ENCODE results near the gene PHTF2. TPM values are rescaled to one million over a fixed set of nuclear protein-coding genes. Genes with fewer than 3 reads are reported as not detected.

Gene PHTF2
- total and polyA plus RNA-seq, 4 experiments from 2014 or later, result 19.6 to 34.1 (median 29.9) TPM

DNA sequence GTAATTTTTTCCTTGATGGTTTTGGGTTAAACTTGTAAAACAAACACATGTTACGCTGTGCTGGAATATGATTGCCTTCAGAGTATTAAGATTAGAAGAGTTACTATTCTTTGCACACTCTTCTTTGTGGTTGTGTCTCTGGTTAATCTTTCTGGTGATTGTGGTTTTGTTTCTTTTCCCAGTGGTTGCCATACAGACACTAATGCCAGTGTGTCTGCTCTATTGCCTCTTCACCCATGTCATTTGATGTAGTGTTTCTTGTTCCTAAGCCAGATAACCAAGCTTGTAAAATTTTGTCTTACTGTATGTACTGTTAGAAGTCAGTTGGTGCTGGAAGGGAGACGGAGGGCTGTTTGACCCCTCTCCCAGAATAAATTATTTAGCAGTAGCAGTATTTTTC lies 124.8 kb downstream of the PHTF2 start:
- peak overlapping the region in 1 of 8 donors; percentile 9 for H3K4me3 Mint-ChIP-seq
- Histone ChIP-seq H3K36me3 (ENCODE audit: insufficient read depth, low read length) (peaks cover 10% of the 10 kb centered on the region), H3K4me1 (ENCODE audit: insufficient read depth, low read length) (peaks cover 9% of the 10 kb centered on the region), H3K27ac (ENCODE audit: low read depth, low read length) (no peak overlapping the region), H3K9me3 (ENCODE audit: control insufficient read depth in 1 of 2, low read length in 2 of 2) (no peaks in the 10 kb centered on the region), H3K27me3 (ENCODE audit: insufficient read depth, low read length) (no peaks in the 10 kb centered on the region), H3K4me3 (ENCODE audit: low read length in 2 of 2) (no peak overlapping the region)
- H3K27me3 Mint-ChIP-seq, result no peaks in the 10 kb centered on the region
- intact Hi-C loops (cut with micrococcal nuclease), result no loop called here
- CTCF ChIA-PET (ENCODE audit: partially characterized antibody), result interaction anchor here (0.6 to 1.7 kb wide), 3 partner anchors 11 to 17 kb away, joined by 3 to 5 read pairs (median 4); no protein-coding TSS in a partner anchor
- DNase-seq, result no peak
- peaks cover 21 to 38% of the 10 kb centered on the region in 2 donors for H3K36me3 Mint-ChIP-seq
- peak overlapping the region in 1 of 7 donors; percentile 11 for H3K27ac Mint-ChIP-seq
- peaks cover 0 to 3% (median 0%) of the 10 kb centered on the region in 8 donors for H3K9me3 Mint-ChIP-seq
- peaks cover 10 to 13% (median 13%) of the 10 kb centered on the region in 4 donors for H3K4me1 Mint-ChIP-seq
- POLR2A ChIA-PET (ENCODE audit: partially characterized antibody), result interaction anchor here (1.4 kb wide), 1 partner anchor 125 kb away, joined by 6 read pairs; the partner anchor contains the start of genes PHTF2 and TMEM60

DNA sequence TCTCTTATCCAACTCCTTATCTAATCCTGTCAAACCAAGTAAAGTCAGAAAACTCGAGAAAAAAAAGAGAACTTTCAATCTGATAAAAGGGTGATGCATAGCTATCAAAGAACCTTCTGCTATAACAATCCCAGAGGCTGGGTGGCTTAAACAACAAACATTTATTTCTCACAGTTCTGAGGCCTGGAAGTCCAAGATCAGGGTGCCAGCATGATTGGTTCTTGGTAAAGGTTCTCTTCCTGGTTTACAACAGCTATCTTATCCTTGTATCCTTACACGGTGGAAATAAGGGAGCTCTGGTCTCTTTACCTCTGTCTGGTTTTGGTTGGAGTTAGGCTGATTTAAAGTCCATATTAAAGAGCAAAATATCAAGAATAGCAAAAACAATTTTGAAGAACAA lies 131.9 kb downstream of the PHTF2 start:
- no peaks in the 10 kb centered on the region for H3K9me3 ChIP-seq (ENCODE audit: control insufficient read depth in 1 of 2, low read length in 2 of 2)
- H3K27me3 ChIP-seq (ENCODE audit: insufficient read depth, low read length), result no peaks in the 10 kb centered on the region
- DNase-seq, result no peak
- intact Hi-C loops (cut with micrococcal nuclease), result loop anchor here (10.0 kb wide), 1 partner anchor 136 kb away; the partner anchor contains the start of genes PHTF2 and TMEM60
- Mint-ChIP-seq H3K27me3 (no peaks in the 10 kb centered on the region), H3K4me3 (no peak overlapping the region), H3K36me3 (peaks cover 20 to 24% of the 10 kb centered on the region in 2 donors), H3K27ac (peak overlapping the region in 5 of 7 donors; percentile 17 to 73 (median 51)), H3K9me3 (peaks cover 0 to 3% (median 0%) of the 10 kb centered on the region in 8 donors), H3K4me1 (peaks cover 14 to 24% (median 19%) of the 10 kb centered on the region in 4 donors)
- POLR2A ChIA-PET (ENCODE audit: partially characterized antibody), result no interaction called here
- H3K4me3 ChIP-seq (ENCODE audit: low read length in 2 of 2), result no peak overlapping the region
- no peak overlapping the region for H3K27ac ChIP-seq (ENCODE audit: low read depth, low read length)
- CTCF ChIA-PET (ENCODE audit: partially characterized antibody), result no interaction called here
- peaks cover 2% of the 10 kb centered on the region for H3K4me1 ChIP-seq (ENCODE audit: insufficient read depth, low read length)
- peaks cover 5% of the 10 kb centered on the region for H3K36me3 ChIP-seq (ENCODE audit: insufficient read depth, low read length)

DNA sequence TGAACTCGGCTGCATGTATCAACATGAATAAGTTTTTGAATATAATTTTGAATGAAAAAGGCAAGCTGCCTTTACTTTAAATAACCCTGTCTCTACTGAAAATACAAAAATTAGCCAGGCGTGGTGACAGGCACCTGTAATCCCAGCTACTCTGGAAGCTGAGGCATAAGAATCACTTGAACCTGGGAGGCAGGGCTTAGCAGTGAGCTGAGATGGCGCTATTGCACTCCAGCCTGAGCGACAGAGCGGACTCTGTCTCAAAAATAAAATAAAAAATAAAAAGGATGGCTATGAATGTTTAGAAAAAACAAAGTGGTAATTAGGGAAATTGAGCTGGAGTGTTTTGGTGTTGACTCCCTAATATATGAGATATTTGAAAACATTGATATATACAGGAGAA lies 133.3 kb downstream of the PHTF2 start:
- H3K36me3 ChIP-seq (ENCODE audit: insufficient read depth, low read length), result peaks cover 5% of the 10 kb centered on the region
- no peaks in the 10 kb centered on the region for H3K27me3 Mint-ChIP-seq
- no peaks in the 10 kb centered on the region for H3K27me3 ChIP-seq (ENCODE audit: insufficient read depth, low read length)
- POLR2A ChIA-PET (ENCODE audit: partially characterized antibody), result no interaction called here
- H3K4me1 Mint-ChIP-seq, result peaks cover 17 to 28% (median 22%) of the 10 kb centered on the region in 4 donors
- H3K36me3 Mint-ChIP-seq, result peaks cover 23 to 24% of the 10 kb centered on the region in 2 donors
- H3K27ac ChIP-seq (ENCODE audit: low read depth, low read length), result no peak overlapping the region
- H3K9me3 ChIP-seq (ENCODE audit: control insufficient read depth in 1 of 2, low read length in 2 of 2), result no peaks in the 10 kb centered on the region
- no peak overlapping the region for H3K4me3 ChIP-seq (ENCODE audit: low read length in 2 of 2)
- no peak for DNase-seq
- CTCF ChIA-PET (ENCODE audit: partially characterized antibody), result no interaction called here
- intact Hi-C loops (cut with micrococcal nuclease), result loop anchor here (10.0 kb wide), 1 partner anchor 137 kb away; the partner anchor contains the start of genes PHTF2 and TMEM60
- no peak overlapping the region for H3K4me3 Mint-ChIP-seq
- H3K9me3 Mint-ChIP-seq, result peaks cover 0 to 3% (median 0%) of the 10 kb centered on the region in 8 donors
- H3K4me1 ChIP-seq (ENCODE audit: insufficient read depth, low read length), result peaks cover 6% of the 10 kb centered on the region
- peak overlapping the region in 4 of 7 donors; percentile 38 to 81 (median 66) for H3K27ac Mint-ChIP-seq

DNA sequence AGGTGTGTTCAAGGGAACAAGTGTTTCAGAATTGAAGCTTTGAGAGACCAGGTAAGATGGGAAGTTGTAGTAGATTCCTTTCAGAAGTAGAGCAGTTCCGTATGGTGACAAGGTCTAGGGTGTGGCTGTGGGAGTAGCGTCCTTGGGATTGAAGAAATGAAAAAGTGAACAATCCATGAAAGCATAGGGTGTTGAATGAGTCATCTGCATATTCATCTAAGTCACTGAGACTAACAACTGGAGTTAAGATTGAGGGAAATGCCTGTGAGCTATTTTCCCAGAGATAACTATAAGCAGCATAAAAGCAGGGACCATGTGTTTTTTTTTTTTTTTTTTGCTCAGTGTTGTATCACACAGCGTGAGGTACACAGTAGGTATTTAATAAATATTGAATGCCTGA lies 134.8 kb downstream of the PHTF2 start:
- intact Hi-C loops (cut with micrococcal nuclease), result loop anchor here (10.0 kb wide), 1 partner anchor 139 kb away; the partner anchor contains the start of genes PHTF2 and TMEM60
- Histone ChIP-seq H3K27ac (ENCODE audit: low read depth, low read length) (no peak overlapping the region), H3K9me3 (ENCODE audit: control insufficient read depth in 1 of 2, low read length in 2 of 2) (no peaks in the 10 kb centered on the region), H3K4me3 (ENCODE audit: low read length in 2 of 2) (no peak overlapping the region), H3K4me1 (ENCODE audit: insufficient read depth, low read length) (peaks cover 6% of the 10 kb centered on the region), H3K36me3 (ENCODE audit: insufficient read depth, low read length) (no peaks in the 10 kb centered on the region), H3K27me3 (ENCODE audit: insufficient read depth, low read length) (no peaks in the 10 kb centered on the region)
- Mint-ChIP-seq H3K4me1 (peaks cover 13 to 26% (median 20%) of the 10 kb centered on the region in 4 donors), H3K4me3 (no peak overlapping the region), H3K27ac (peak overlapping the region in 4 of 7 donors; percentile 16 to 43 (median 38)), H3K9me3 (no peaks in the 10 kb centered on the region), H3K36me3 (peaks cover 18 to 19% of the 10 kb centered on the region in 2 donors), H3K27me3 (no peaks in the 10 kb centered on the region)
- POLR2A ChIA-PET (ENCODE audit: partially characterized antibody), result interaction anchor here (1.1 kb wide), 1 partner anchor 101 kb away, joined by 4 read pairs; no protein-coding TSS in a partner anchor
- no peak for DNase-seq
- CTCF ChIA-PET (ENCODE audit: partially characterized antibody), result interaction anchor here (0.9 to 4.9 kb wide), 6 partner anchors 11 to 282 kb away, joined by 3 to 26 read pairs (median 5); partner anchors contain the start of genes PHTF2 and TMEM60

DNA sequence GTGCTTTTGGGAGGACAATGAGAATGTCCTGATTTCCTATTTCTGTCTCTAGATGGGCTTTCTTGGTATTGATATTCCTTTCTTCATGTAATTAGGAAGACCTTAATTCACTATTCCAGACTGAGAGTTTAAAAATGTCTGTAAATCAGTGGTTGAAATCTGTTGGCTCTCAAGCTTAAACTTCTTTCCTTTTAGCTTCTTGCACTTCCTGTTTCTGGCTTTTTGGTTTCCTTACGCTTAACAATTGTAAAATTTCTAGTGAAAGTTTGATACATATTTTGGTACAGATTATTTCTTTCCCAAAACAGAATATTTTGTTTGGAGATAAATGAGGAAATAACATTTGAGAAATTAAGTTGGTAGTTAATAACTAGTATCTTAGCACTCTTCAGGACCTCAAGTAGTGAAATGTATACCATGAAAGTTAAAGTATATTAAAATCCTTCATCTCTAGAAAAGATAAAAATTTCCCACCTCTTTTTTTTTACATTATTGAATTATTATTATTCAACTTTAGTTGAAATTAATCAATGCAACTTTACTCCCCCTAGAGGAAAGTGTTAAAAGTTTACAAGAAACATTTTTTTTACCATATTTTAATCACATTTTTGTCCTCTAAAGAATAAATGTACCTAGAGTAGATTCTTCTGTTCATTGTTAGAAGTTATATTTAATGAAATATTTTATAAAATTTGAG lies 137.2 kb downstream of the PHTF2 start:
- intact Hi-C loops (cut with micrococcal nuclease), result loop anchor here (2.0 to 10.0 kb wide), 3 partner anchors 141 to 278 kb away; partner anchors contain the start of genes PHTF2 and TMEM60
- Histone ChIP-seq H3K27me3 (ENCODE audit: insufficient read depth, low read length) (no peaks in the 10 kb centered on the region), H3K4me1 (ENCODE audit: insufficient read depth, low read length) (peaks cover 6% of the 10 kb centered on the region), H3K36me3 (ENCODE audit: insufficient read depth, low read length) (no peaks in the 10 kb centered on the region), H3K9me3 (ENCODE audit: control insufficient read depth in 1 of 2, low read length in 2 of 2) (no peaks in the 10 kb centered on the region), H3K4me3 (ENCODE audit: low read length in 2 of 2) (no peak overlapping the region), H3K27ac (ENCODE audit: low read depth, low read length) (no peak overlapping the region)
- Mint-ChIP-seq H3K4me3 (peak overlapping the region in 1 of 8 donors; percentile 15), H3K9me3 (no peaks in the 10 kb centered on the region), H3K27me3 (no peaks in the 10 kb centered on the region), H3K4me1 (peaks cover 13 to 26% (median 17%) of the 10 kb centered on the region in 4 donors), H3K27ac (peak overlapping the region in 4 of 7 donors; percentile 8 to 57 (median 33)), H3K36me3 (peaks cover 11 to 12% of the 10 kb centered on the region in 2 donors)
- DNase-seq, result no peak
- ChIA-PET CTCF (ENCODE audit: partially characterized antibody) (interaction anchor here (0.9 to 4.9 kb wide), 7 partner anchors 21 to 283 kb away, joined by 3 to 26 read pairs (median 3); partner anchors contain the start of gene PHTF2), POLR2A (ENCODE audit: partially characterized antibody) (interaction anchor here (0.6 kb wide), 1 partner anchor 581 kb away, joined by 3 read pairs; no protein-coding TSS in a partner anchor)

DNA sequence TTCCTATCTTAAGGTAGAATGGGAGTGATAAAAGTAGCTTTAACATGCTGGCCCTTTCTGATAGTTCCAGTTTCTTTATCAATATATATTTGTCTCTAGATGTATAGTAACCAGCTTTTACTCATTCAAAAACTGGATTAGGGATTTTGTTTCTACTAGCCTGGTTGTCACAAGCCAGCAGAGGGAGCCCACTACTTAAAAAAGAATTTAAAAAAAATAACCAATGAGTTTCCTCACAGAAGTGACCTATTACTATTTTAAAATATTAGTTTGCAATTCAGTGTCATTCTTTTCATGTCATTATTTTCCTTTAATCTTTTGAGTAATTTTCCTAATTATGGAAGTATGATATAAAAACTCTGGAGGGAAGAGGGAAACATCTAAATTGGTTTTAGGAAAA lies 142.1 kb downstream of the PHTF2 start:
- no peaks in the 10 kb centered on the region for H3K9me3 ChIP-seq (ENCODE audit: control insufficient read depth in 1 of 2, low read length in 2 of 2)
- H3K36me3 Mint-ChIP-seq, result peaks cover 31% of the 10 kb centered on the region in 2 donors
- intact Hi-C loops (cut with micrococcal nuclease), result loop anchor here (5.0 kb wide), 1 partner anchor 97 kb away; no protein-coding TSS in a partner anchor
- H3K27ac Mint-ChIP-seq, result no peak overlapping the region
- H3K4me3 Mint-ChIP-seq, result no peak overlapping the region
- no peaks in the 10 kb centered on the region for H3K27me3 Mint-ChIP-seq
- H3K27ac ChIP-seq (ENCODE audit: low read depth, low read length), result no peak overlapping the region
- H3K4me1 Mint-ChIP-seq, result peaks cover 7 to 20% (median 11%) of the 10 kb centered on the region in 4 donors
- H3K4me1 ChIP-seq (ENCODE audit: insufficient read depth, low read length), result peaks cover 2% of the 10 kb centered on the region
- no peak overlapping the region for H3K4me3 ChIP-seq (ENCODE audit: low read length in 2 of 2)
- ChIA-PET POLR2A (ENCODE audit: partially characterized antibody) (no interaction called here), CTCF (ENCODE audit: partially characterized antibody) (interaction anchor here (1.4 kb wide), 1 partner anchor 17 kb away, joined by 5 read pairs; no protein-coding TSS in a partner anchor)
- DNase-seq, result no peak
- H3K9me3 Mint-ChIP-seq, result no peaks in the 10 kb centered on the region
- H3K27me3 ChIP-seq (ENCODE audit: insufficient read depth, low read length), result no peaks in the 10 kb centered on the region
- H3K36me3 ChIP-seq (ENCODE audit: insufficient read depth, low read length), result peaks cover 13% of the 10 kb centered on the region

DNA sequence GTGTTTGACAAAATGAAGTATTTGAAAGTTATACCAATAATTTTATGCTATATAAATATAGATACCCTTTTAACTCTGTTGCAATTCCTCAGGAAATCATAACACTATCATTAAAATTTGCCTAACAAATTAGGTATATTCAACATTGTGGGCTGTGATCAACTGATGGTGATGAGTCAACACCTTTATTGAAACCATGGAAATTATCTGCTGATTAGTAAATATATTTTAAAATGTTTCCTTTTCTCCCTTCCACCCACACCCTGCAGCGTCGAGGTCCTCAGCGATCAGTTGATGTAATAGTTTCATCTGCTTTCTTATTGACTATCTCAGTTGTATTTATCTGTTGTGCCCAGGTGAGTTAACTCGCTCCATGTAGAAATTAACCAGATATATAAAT lies 143.9 kb downstream of the PHTF2 start:
- POLR2A ChIA-PET (ENCODE audit: partially characterized antibody), result no interaction called here
- intact Hi-C loops (cut with micrococcal nuclease), result loop anchor here (5.0 kb wide), 1 partner anchor 95 kb away; no protein-coding TSS in a partner anchor
- Histone ChIP-seq H3K27me3 (ENCODE audit: insufficient read depth, low read length) (no peaks in the 10 kb centered on the region), H3K27ac (ENCODE audit: low read depth, low read length) (no peak overlapping the region), H3K4me3 (ENCODE audit: low read length in 2 of 2) (no peak overlapping the region), H3K36me3 (ENCODE audit: insufficient read depth, low read length) (peaks cover 13% of the 10 kb centered on the region), H3K4me1 (ENCODE audit: insufficient read depth, low read length) (no peaks in the 10 kb centered on the region), H3K9me3 (ENCODE audit: control insufficient read depth in 1 of 2, low read length in 2 of 2) (no peaks in the 10 kb centered on the region)
- Mint-ChIP-seq H3K27me3 (no peaks in the 10 kb centered on the region), H3K36me3 (peaks cover 30 to 31% of the 10 kb centered on the region in 2 donors), H3K4me3 (no peak overlapping the region), H3K9me3 (peaks cover 0 to 2% (median 0%) of the 10 kb centered on the region in 8 donors), H3K4me1 (peaks cover 6 to 17% (median 8%) of the 10 kb centered on the region in 4 donors), H3K27ac (peak overlapping the region in 1 of 7 donors; percentile 8)
- no peak for DNase-seq
- CTCF ChIA-PET (ENCODE audit: partially characterized antibody), result no interaction called here
